WTC11 (cell line): ENCODE results near the gene GABRB1.

Experiments
- CREM ChIP-seq: sonication (generic); formaldehyde crosslinking; IDR thresholded peaks from 2 replicates; pipeline ENCODE4 v1.8.1; 2022; ENCODE audit warnings: mild to moderate bottlenecking, missing genetic modification reagents, moderate library complexity
- CTCF ChIP-seq: fragments of 200-600 bp; IDR thresholded peaks from 2 replicates; pipeline ENCODE4 v1.8.0; 2022; ENCODE audit warnings: antibody characterized with exemption
- E2F5 ChIP-seq: sonication (generic); formaldehyde crosslinking; IDR thresholded peaks from 2 replicates; pipeline ENCODE4 v1.8.1; 2022; ENCODE audit warnings: mild to moderate bottlenecking, moderate library complexity, missing genetic modification reagents
- FOXK1 ChIP-seq: sonication (generic); formaldehyde crosslinking; IDR thresholded peaks from 2 replicates; pipeline ENCODE4 v1.8.0; 2022; ENCODE audit warnings: mild to moderate bottlenecking, moderate library complexity, missing genetic modification reagents
- NFYB ChIP-seq: sonication (generic); formaldehyde crosslinking; conservative IDR thresholded peaks from 2 replicates; pipeline ENCODE4 v1.8.0; 2022; ENCODE audit warnings: low read depth, missing genetic modification reagents
- SP1 ChIP-seq: sonication (generic); formaldehyde crosslinking; conservative IDR thresholded peaks from 2 replicates; pipeline ENCODE4 v1.8.1; 2022; ENCODE audit warnings: missing genetic modification reagents
- TF ChIP-seq, protein P1 (sequence below): sonication (generic); formaldehyde crosslinking; conservative IDR thresholded peaks from 2 replicates; pipeline ENCODE4 v1.8.1; 2022; ENCODE audit warnings: mild to moderate bottlenecking, missing genetic modification reagents
- TF ChIP-seq, protein P2 (sequence below): sonication (generic); formaldehyde crosslinking; conservative IDR thresholded peaks from 2 replicates; pipeline ENCODE4 v1.8.1; 2023; ENCODE audit warnings: mild to moderate bottlenecking, low read depth, missing genetic modification reagents, moderate library complexity
- TF ChIP-seq, protein P3 (sequence below): sonication (generic); formaldehyde crosslinking; IDR thresholded peaks from 2 replicates; pipeline ENCODE4 v1.8.0; 2023; ENCODE audit warnings: missing genetic modification reagents
- TF ChIP-seq, protein P4 (sequence below): sonication (generic); formaldehyde crosslinking; IDR thresholded peaks from 2 replicates; pipeline ENCODE4 v1.8.1; 2023; ENCODE audit warnings: mild to moderate bottlenecking, missing genetic modification reagents, moderate library complexity
- TF ChIP-seq, protein P5 (sequence below): sonication (generic); formaldehyde crosslinking; IDR thresholded peaks from 2 replicates; pipeline ENCODE4 v1.8.1; 2022; ENCODE audit warnings: low read depth, missing genetic modification reagents, borderline replicate concordance
- TF ChIP-seq, protein P6 (sequence below): sonication (generic); formaldehyde crosslinking; IDR thresholded peaks from 2 replicates; pipeline ENCODE4 v1.8.1; 2022; ENCODE audit warnings: low read depth, mild to moderate bottlenecking, moderate library complexity, missing genetic modification reagents, borderline replicate concordance

DNA sequence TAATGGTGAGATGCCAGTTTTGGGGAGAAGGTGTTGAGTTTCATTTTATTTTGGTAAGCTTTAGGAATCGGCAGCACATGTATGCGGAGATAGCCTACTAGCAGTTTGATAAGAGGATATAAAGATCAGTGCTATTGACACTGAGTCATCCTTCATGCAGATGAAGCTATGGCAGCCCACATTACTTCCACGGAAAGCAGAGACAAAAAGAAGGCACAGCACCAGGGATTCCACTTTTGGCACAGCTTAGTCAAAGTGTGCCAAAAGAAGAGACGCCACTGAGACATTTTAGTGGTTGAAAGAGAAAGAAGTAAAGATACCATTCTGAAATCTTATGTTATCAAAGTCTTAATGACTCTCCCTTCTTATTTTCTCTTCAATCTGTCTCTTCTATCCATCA, 103.8 kb downstream of the GABRB1 start:
- TF ChIP-seq, protein P1, sequence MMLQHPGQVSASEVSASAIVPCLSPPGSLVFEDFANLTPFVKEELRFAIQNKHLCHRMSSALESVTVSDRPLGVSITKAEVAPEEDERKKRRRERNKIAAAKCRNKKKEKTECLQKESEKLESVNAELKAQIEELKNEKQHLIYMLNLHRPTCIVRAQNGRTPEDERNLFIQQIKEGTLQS (CRISPR knock-in tag) = no peak
- TF ChIP-seq, protein P2, sequence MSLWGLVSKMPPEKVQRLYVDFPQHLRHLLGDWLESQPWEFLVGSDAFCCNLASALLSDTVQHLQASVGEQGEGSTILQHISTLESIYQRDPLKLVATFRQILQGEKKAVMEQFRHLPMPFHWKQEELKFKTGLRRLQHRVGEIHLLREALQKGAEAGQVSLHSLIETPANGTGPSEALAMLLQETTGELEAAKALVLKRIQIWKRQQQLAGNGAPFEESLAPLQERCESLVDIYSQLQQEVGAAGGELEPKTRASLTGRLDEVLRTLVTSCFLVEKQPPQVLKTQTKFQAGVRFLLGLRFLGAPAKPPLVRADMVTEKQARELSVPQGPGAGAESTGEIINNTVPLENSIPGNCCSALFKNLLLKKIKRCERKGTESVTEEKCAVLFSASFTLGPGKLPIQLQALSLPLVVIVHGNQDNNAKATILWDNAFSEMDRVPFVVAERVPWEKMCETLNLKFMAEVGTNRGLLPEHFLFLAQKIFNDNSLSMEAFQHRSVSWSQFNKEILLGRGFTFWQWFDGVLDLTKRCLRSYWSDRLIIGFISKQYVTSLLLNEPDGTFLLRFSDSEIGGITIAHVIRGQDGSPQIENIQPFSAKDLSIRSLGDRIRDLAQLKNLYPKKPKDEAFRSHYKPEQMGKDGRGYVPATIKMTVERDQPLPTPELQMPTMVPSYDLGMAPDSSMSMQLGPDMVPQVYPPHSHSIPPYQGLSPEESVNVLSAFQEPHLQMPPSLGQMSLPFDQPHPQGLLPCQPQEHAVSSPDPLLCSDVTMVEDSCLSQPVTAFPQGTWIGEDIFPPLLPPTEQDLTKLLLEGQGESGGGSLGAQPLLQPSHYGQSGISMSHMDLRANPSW (CRISPR knock-in tag) = no peak
- TF ChIP-seq CTCF (no peak), CREM (CRISPR knock-in tag) (no peak), FOXK1 (CRISPR knock-in tag) (no peak), E2F5 (no peak), NFYB (CRISPR knock-in tag) (no peak), SP1 (CRISPR knock-in tag) (no peak)
- TF ChIP-seq, protein P3, sequence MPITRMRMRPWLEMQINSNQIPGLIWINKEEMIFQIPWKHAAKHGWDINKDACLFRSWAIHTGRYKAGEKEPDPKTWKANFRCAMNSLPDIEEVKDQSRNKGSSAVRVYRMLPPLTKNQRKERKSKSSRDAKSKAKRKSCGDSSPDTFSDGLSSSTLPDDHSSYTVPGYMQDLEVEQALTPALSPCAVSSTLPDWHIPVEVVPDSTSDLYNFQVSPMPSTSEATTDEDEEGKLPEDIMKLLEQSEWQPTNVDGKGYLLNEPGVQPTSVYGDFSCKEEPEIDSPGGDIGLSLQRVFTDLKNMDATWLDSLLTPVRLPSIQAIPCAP (CRISPR knock-in tag) = no peak
- TF ChIP-seq, protein P4, sequence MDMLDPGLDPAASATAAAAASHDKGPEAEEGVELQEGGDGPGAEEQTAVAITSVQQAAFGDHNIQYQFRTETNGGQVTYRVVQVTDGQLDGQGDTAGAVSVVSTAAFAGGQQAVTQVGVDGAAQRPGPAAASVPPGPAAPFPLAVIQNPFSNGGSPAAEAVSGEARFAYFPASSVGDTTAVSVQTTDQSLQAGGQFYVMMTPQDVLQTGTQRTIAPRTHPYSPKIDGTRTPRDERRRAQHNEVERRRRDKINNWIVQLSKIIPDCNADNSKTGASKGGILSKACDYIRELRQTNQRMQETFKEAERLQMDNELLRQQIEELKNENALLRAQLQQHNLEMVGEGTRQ (CRISPR knock-in tag) = no peak
- TF ChIP-seq, protein P5, sequence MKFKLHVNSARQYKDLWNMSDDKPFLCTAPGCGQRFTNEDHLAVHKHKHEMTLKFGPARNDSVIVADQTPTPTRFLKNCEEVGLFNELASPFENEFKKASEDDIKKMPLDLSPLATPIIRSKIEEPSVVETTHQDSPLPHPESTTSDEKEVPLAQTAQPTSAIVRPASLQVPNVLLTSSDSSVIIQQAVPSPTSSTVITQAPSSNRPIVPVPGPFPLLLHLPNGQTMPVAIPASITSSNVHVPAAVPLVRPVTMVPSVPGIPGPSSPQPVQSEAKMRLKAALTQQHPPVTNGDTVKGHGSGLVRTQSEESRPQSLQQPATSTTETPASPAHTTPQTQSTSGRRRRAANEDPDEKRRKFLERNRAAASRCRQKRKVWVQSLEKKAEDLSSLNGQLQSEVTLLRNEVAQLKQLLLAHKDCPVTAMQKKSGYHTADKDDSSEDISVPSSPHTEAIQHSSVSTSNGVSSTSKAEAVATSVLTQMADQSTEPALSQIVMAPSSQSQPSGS (CRISPR knock-in tag) = no peak
- TF ChIP-seq, protein P6, sequence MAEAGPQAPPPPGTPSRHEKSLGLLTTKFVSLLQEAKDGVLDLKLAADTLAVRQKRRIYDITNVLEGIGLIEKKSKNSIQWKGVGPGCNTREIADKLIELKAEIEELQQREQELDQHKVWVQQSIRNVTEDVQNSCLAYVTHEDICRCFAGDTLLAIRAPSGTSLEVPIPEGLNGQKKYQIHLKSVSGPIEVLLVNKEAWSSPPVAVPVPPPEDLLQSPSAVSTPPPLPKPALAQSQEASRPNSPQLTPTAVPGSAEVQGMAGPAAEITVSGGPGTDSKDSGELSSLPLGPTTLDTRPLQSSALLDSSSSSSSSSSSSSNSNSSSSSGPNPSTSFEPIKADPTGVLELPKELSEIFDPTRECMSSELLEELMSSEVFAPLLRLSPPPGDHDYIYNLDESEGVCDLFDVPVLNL (CRISPR knock-in tag) = no peak
